Right hindlimb (tissue), 1 donor: ENCODE measurements around the gene EHBP1.

Source experiments
- DNase-seq: peaks from one replicate; pipeline ENCODE4 v3.0.0-alpha.2; 2018

EHBP1 gene

DNA sequence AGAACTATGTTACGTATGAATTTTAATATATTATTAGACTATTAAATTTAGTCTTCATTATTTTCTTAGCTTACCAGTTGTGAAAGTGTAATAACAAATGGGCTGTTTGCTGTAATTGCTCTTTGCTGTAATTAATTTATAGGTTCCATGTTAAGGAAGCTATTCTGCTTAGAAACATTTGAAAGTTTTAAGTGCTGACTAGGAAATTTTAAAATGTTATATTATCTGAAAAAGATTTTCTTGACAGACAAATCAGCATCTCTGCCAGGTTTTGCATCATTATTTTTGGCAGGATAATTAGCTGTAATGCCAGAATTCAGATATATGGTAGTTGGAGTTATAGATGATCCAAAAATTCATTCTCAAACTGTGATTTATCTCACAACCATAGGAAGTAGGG lies 387.3 kb downstream of the EHBP1 start:
- no peak for DNase-seq

DNA sequence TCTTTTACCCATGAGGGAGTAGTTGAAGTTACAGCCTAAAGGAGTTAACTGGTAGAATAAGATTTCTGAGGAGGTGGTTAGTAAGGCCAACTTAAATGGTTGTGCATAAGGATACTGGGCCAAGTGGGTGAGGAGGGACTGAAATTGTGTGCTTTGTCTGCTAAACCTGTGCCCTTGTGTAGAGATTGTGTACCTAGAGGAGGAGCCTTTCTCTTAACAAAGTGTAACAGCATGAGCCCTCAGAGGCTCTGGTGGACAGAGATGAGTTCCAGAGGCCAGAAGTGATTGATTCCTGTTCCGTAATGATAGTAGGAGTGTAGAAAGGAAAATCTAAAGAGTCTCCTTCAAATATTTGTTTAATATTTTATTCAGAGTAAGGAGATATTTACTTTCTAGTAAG lies 388.0 kb downstream of the EHBP1 start:
- DNase-seq: no peak
